H9 (cell line): ENCODE measurements around the gene HOXA4. TPM values are rescaled to one million over a fixed set of nuclear protein-coding genes. Genes with fewer than 3 reads are reported as not detected.

Source experiments
- DNase-seq: peaks from one replicate; pipeline ENCODE4 v3.0.0-alpha.2; 2017
- H2AFZ ChIP-seq: one replicate; pipeline ENCODE4 v1.6.1; 2013; ENCODE audit warnings: mild to moderate bottlenecking, low read length, control low read depth, moderate library complexity
- H2AK5ac ChIP-seq: 2 replicates; pipeline ENCODE4 v1.6.1; 2013; ENCODE audit warnings: low read length, control low read depth, mixed read lengths; ENCODE audit not compliant: insufficient read length
- H2BK120ac ChIP-seq: one replicate; pipeline ENCODE4 v1.6.1; 2013; ENCODE audit warnings: low read depth, mild to moderate bottlenecking, low read length, control low read depth, inconsistent platforms; ENCODE audit not compliant: poor library complexity, severe bottlenecking
- H2BK12ac ChIP-seq: 2 replicates; pipeline ENCODE4 v1.6.1; 2013; ENCODE audit warnings: low read length, control low read depth, mixed read lengths, low read depth; ENCODE audit not compliant: insufficient read length
- H2BK15ac ChIP-seq: 2 replicates; pipeline ENCODE4 v1.6.1; 2013; ENCODE audit warnings: low read depth, low read length, control low read depth
- H2BK20ac ChIP-seq: one replicate; pipeline ENCODE4 v1.6.1; 2013; ENCODE audit warnings: low read depth, mild to moderate bottlenecking, low read length, control low read depth, inconsistent platforms; ENCODE audit not compliant: poor library complexity, severe bottlenecking
- H2BK5ac ChIP-seq: 2 replicates; pipeline ENCODE4 v1.6.1; 2013; ENCODE audit warnings: low read length, control low read depth, mixed read lengths; ENCODE audit not compliant: insufficient read length
- H3K14ac ChIP-seq: 2 replicates; pipeline ENCODE4 v1.6.1; 2013; ENCODE audit warnings: low read length, control low read depth; ENCODE audit not compliant: insufficient read depth
- H3K18ac ChIP-seq: 2 replicates; pipeline ENCODE4 v1.6.1; 2013; ENCODE audit warnings: low read depth, mild to moderate bottlenecking, mixed read lengths, low read length, control low read depth; ENCODE audit not compliant: insufficient read length
- H3K23ac ChIP-seq: 2 replicates; pipeline ENCODE4 v1.6.1; 2013; ENCODE audit warnings: low read length, control low read depth, mixed read lengths, low read depth; ENCODE audit not compliant: insufficient read length
- H3K23me2 ChIP-seq: 2 replicates; pipeline ENCODE4 v1.6.1; 2013; ENCODE audit warnings: low read depth, mild to moderate bottlenecking, mixed read lengths, low read length, control low read depth; ENCODE audit not compliant: insufficient read length, poor library complexity, severe bottlenecking
- H3K27ac ChIP-seq: 2 replicates; pipeline ENCODE4 v1.5.1; 2013; ENCODE audit warnings: low read length, control low read depth, mixed read lengths, low read depth; ENCODE audit not compliant: insufficient read length
- H3K27me3 ChIP-seq: 2 replicates; pipeline ENCODE4 v1.6.1; 2013; ENCODE audit warnings: low read length, control low read depth, inconsistent platforms; ENCODE audit not compliant: insufficient read depth
- H3K4ac ChIP-seq: 2 replicates; pipeline ENCODE4 v1.6.1; 2013; ENCODE audit warnings: low read depth, mild to moderate bottlenecking, control low read depth, inconsistent platforms, low read length, moderate library complexity
- H3K4me1 ChIP-seq: 2 replicates; pipeline ENCODE4 v1.6.1; 2013; ENCODE audit warnings: low read length, control low read depth, inconsistent platforms; ENCODE audit not compliant: insufficient read depth
- H3K4me2 ChIP-seq: 2 replicates; pipeline ENCODE4 v1.6.1; 2013; ENCODE audit warnings: low read length, control low read depth, mixed read lengths; ENCODE audit not compliant: insufficient read length, insufficient read depth
- H3K56ac ChIP-seq: 2 replicates; pipeline ENCODE4 v1.6.1; 2013; ENCODE audit warnings: low read depth, mild to moderate bottlenecking, mixed read lengths, low read length, control low read depth; ENCODE audit not compliant: insufficient read length
- H3K79me1 ChIP-seq: 2 replicates; pipeline ENCODE4 v1.6.1; 2013; ENCODE audit warnings: low read depth, mild to moderate bottlenecking, moderate library complexity, low read length, control low read depth, inconsistent platforms; ENCODE audit not compliant: insufficient read depth, poor library complexity, severe bottlenecking
- H3K79me2 ChIP-seq: 2 replicates; pipeline ENCODE4 v1.6.1; 2013; ENCODE audit warnings: low read length, control low read depth, inconsistent platforms; ENCODE audit not compliant: insufficient read depth
- H3K9ac ChIP-seq: 2 replicates; pipeline ENCODE4 v1.6.1; 2013; ENCODE audit warnings: low read length, control low read depth, mixed read lengths; ENCODE audit not compliant: insufficient read length; ENCODE audit errors: extremely low read depth
- H3K9me3 ChIP-seq: one replicate; pipeline ENCODE4 v1.6.1; 2013; ENCODE audit warnings: low read depth, low read length, inconsistent platforms; ENCODE audit not compliant: control insufficient read depth
- H3T11ph ChIP-seq: one replicate; pipeline ENCODE4 v1.6.1; 2013; ENCODE audit warnings: mild to moderate bottlenecking, low read length, control low read depth, inconsistent platforms
- H4K20me1 ChIP-seq: one replicate; pipeline ENCODE4 v1.6.1; 2013; ENCODE audit not compliant: control insufficient read depth, insufficient read length, insufficient read depth
- H4K5ac ChIP-seq: 2 replicates; pipeline ENCODE4 v1.6.1; 2013; ENCODE audit warnings: low read depth, mild to moderate bottlenecking, mixed read lengths, low read length, control low read depth; ENCODE audit not compliant: insufficient read length
- H4K8ac ChIP-seq: replicated peaks from 2 replicates; pipeline ENCODE4 v1.6.1; 2013; ENCODE audit warnings: low read length, control low read depth, mixed read lengths, low read depth; ENCODE audit not compliant: insufficient read length
- H4K91ac ChIP-seq: 2 replicates; pipeline ENCODE4 v1.6.1; 2013; ENCODE audit warnings: low read depth, mild to moderate bottlenecking, moderate library complexity, mixed read lengths, low read length, control low read depth; ENCODE audit not compliant: insufficient read length
- H3K27ac Mint-ChIP-seq, 3 experiments: 2 replicates in 2 of 3; 3 replicates in 1 of 3; pipeline ENCODE4 v1.8.0; 2020 to 2021; ENCODE audit warnings: mixed read lengths in 3 of 3, mild to moderate bottlenecking in 1 of 3, moderate library complexity in 1 of 3
- H3K27me3 Mint-ChIP-seq: 2 replicates; pipeline ENCODE4 v1.8.0; 2021; ENCODE audit warnings: low read depth, mild to moderate bottlenecking, moderate library complexity, mixed read lengths
- H3K36me3 Mint-ChIP-seq, 3 experiments: 2 replicates in 2 of 3; 3 replicates in 1 of 3; pipeline ENCODE4 v1.8.0; 2020 to 2021; ENCODE audit warnings: low read depth in 3 of 3, mixed read lengths in 3 of 3; ENCODE audit not compliant: insufficient read depth in 1 of 3
- H3K4me1 Mint-ChIP-seq, 2 experiments: 2 replicates each; pipeline ENCODE4 v1.8.0; 2020; ENCODE audit warnings: mixed read lengths in 2 of 2
- H3K4me3 Mint-ChIP-seq, 2 experiments: 2 replicates in 1 of 2; 3 replicates in 1 of 2; pipeline ENCODE4 v1.8.0; 2020 to 2021; ENCODE audit warnings: mild to moderate bottlenecking in 2 of 2, mixed read lengths in 2 of 2, moderate library complexity in 1 of 2
- H3K9me3 Mint-ChIP-seq, 2 experiments: 2 replicates in 1 of 2; 3 replicates in 1 of 2; pipeline ENCODE4 v1.8.0; 2020; ENCODE audit warnings: mild to moderate bottlenecking in 2 of 2, mixed read lengths in 2 of 2, moderate library complexity in 1 of 2
- CTCF ChIP-seq: fragments of 200-600 bp; sonication (generic); conservative IDR thresholded peaks from 3 replicates; pipeline ENCODE4 v1.8.0; 2021; ENCODE audit warnings: antibody characterized with exemption, mild to moderate bottlenecking
- WGBS: extraction: QIAGEN DNeasy Blood & Tissue Kit; methylation state at CpG from one replicate; pipeline ENCODE4 v1.1.7; 2013; ENCODE audit warnings: missing lambda C conversion rate, low lambda C conversion rate, mixed read lengths; ENCODE audit not compliant: insufficient read length; ENCODE audit errors: extremely low coverage; 5-methylcytosine and 5-hydroxymethylcytosine counted together
- total RNA-seq: library from RNA; stranded (reverse); gene quantifications from 2 replicates; pipeline ENCODE4 v1.2.1, GENCODE V29; 2021

HOXA4 gene
- total RNA-seq, 1 experiment from 2014 or later, result not detected

GRCh38 chr7:27133409-27134231 lies 3.1 kb upstream of the HOXA4 start:
- no peaks in the 10 kb centered on the region for H3K79me2 ChIP-seq
- Mint-ChIP-seq H3K9me3 (peaks cover 0 to 7% of the 10 kb centered on the region in 2 experiments; a peak in 3 of 5 replicates), H3K36me3 (no peaks in the 10 kb centered on the region), H3K27me3 (peaks cover 97% of the 10 kb centered on the region), H3K27ac (no peak overlapping the region), H3K4me1 (no peaks in the 10 kb centered on the region), H3K4me3 (no peak overlapping the region)
- no peak overlapping the region for H3K4ac ChIP-seq
- no peak overlapping the region for H2BK20ac ChIP-seq
- H4K91ac ChIP-seq, result no peak overlapping the region
- no peaks in the 10 kb centered on the region for H3K79me1 ChIP-seq
- no peak overlapping the region for H2BK12ac ChIP-seq
- TF ChIP-seq CTCF, result no peak
- no peaks in the 10 kb centered on the region for H3K23me2 ChIP-seq
- H2BK120ac ChIP-seq, result no peak overlapping the region
- no peak overlapping the region for H2BK15ac ChIP-seq
- no peak overlapping the region for H2AFZ ChIP-seq
- no CpG with 5 or more reads among the region's 18 CpGs for WGBS
- H3K14ac ChIP-seq, result no peak overlapping the region
- H4K20me1 ChIP-seq, result peaks cover 3% of the 10 kb centered on the region
- no peak overlapping the region for H3T11ph ChIP-seq
- H2AK5ac ChIP-seq, result no peak overlapping the region
- no peak overlapping the region for H3K27ac ChIP-seq
- no peak overlapping the region for H2BK5ac ChIP-seq
- no peak overlapping the region for H3K56ac ChIP-seq
- no peak overlapping the region for H3K23ac ChIP-seq
- no peak for DNase-seq
- no peaks in the 10 kb centered on the region for H3K4me1 ChIP-seq
- no peak overlapping the region for H3K18ac ChIP-seq
- H3K27me3 ChIP-seq, result peaks cover 95% of the 10 kb centered on the region
- no peak overlapping the region for H3K9ac ChIP-seq
- H4K8ac ChIP-seq, result no peak overlapping the region
- H3K9me3 ChIP-seq, result no peaks in the 10 kb centered on the region
- H3K4me2 ChIP-seq, result no peak overlapping the region
- H4K5ac ChIP-seq, result no peak overlapping the region
